ENCODE results near the gene GPR78.

GRCh38 chr4:8609406-8609805 is 29.2 kb downstream of the GPR78 start:
- TF ChIP-seq MAFK (IDR thresholded peaks at IDR 0.05; ENCODE audit: low read depth, low read length), result no peak
- TF ChIP-seq, protein P1, sequence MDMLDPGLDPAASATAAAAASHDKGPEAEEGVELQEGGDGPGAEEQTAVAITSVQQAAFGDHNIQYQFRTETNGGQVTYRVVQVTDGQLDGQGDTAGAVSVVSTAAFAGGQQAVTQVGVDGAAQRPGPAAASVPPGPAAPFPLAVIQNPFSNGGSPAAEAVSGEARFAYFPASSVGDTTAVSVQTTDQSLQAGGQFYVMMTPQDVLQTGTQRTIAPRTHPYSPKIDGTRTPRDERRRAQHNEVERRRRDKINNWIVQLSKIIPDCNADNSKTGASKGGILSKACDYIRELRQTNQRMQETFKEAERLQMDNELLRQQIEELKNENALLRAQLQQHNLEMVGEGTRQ (IDR thresholded peaks at IDR 0.05; ENCODE audit: low read depth, low read length), result no peak
- TF ChIP-seq, protein P2, sequence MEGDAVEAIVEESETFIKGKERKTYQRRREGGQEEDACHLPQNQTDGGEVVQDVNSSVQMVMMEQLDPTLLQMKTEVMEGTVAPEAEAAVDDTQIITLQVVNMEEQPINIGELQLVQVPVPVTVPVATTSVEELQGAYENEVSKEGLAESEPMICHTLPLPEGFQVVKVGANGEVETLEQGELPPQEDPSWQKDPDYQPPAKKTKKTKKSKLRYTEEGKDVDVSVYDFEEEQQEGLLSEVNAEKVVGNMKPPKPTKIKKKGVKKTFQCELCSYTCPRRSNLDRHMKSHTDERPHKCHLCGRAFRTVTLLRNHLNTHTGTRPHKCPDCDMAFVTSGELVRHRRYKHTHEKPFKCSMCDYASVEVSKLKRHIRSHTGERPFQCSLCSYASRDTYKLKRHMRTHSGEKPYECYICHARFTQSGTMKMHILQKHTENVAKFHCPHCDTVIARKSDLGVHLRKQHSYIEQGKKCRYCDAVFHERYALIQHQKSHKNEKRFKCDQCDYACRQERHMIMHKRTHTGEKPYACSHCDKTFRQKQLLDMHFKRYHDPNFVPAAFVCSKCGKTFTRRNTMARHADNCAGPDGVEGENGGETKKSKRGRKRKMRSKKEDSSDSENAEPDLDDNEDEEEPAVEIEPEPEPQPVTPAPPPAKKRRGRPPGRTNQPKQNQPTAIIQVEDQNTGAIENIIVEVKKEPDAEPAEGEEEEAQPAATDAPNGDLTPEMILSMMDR (conservative IDR thresholded peaks at IDR 0.05; ENCODE audit: low read depth, low read length), result no peak
- no peak for TF ChIP-seq POLR2A (IDR thresholded peaks at IDR 0.05; ENCODE audit: low read depth, low read length)
- no peak for TF ChIP-seq CEBPB (IDR thresholded peaks at IDR 0.05; ENCODE audit: low read depth, low read length)
- TF ChIP-seq RCOR1 (IDR thresholded peaks at IDR 0.05; ENCODE audit: insufficient replicate concordance, low read length), result no peak
- TF ChIP-seq, protein P3, sequence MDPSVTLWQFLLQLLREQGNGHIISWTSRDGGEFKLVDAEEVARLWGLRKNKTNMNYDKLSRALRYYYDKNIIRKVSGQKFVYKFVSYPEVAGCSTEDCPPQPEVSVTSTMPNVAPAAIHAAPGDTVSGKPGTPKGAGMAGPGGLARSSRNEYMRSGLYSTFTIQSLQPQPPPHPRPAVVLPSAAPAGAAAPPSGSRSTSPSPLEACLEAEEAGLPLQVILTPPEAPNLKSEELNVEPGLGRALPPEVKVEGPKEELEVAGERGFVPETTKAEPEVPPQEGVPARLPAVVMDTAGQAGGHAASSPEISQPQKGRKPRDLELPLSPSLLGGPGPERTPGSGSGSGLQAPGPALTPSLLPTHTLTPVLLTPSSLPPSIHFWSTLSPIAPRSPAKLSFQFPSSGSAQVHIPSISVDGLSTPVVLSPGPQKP (IDR thresholded peaks at IDR 0.05; ENCODE audit: borderline replicate concordance, low read depth, low read length), result no peak
- TF ChIP-seq MXI1 (IDR thresholded peaks at IDR 0.05; ENCODE audit: borderline replicate concordance, low read depth, low read length), result no peak

Data from IMR-90 (cell line).